OCI-LY1 (cell line): Measurements from ENCODE around the gene TNRC6A.

Experiments used
- H2AFZ ChIP-seq: fragments of 200-600 bp; sonication (generic), shearing (Covaris generic); 2 replicates; pipeline ENCODE4 v1.6.0; 2014; ENCODE audit warnings: antibody characterized with exemption, mild to moderate bottlenecking, low read length
- H3F3A ChIP-seq: fragments of 200-600 bp; sonication (generic), shearing (Covaris generic); 2 replicates; pipeline ENCODE4 v1.6.0; 2014; ENCODE audit warnings: mild to moderate bottlenecking, antibody characterized with exemption, low read length, moderate library complexity; ENCODE audit not compliant: insufficient read depth
- H3K27ac ChIP-seq: fragments of 200-600 bp; sonication (generic); 2 replicates; pipeline ENCODE4 v1.5.1; 2014; ENCODE audit warnings: low read length, mixed run types, mild to moderate bottlenecking, low read depth; ENCODE audit not compliant: poor library complexity, severe bottlenecking
- H3K27me3 ChIP-seq: fragments of 200-600 bp; sonication (generic); 2 replicates; pipeline ENCODE4 v1.6.0; 2014; ENCODE audit warnings: antibody characterized with exemption, mild to moderate bottlenecking, low read length, moderate library complexity; ENCODE audit not compliant: insufficient read depth
- H3K36me3 ChIP-seq: fragments of 200-600 bp; sonication (generic); 2 replicates; pipeline ENCODE4 v1.6.1; 2014; ENCODE audit warnings: mild to moderate bottlenecking, antibody characterized with exemption, low read length, moderate library complexity, mixed read lengths; ENCODE audit not compliant: insufficient read depth
- H3K4me1 ChIP-seq: fragments of 200-600 bp; sonication (generic); 2 replicates; pipeline ENCODE4 v1.5.1; 2014; ENCODE audit warnings: mild to moderate bottlenecking, low read length, moderate library complexity; ENCODE audit not compliant: insufficient read depth, severe bottlenecking
- H3K4me2 ChIP-seq: fragments of 200-600 bp; sonication (generic), shearing (Covaris generic); 2 replicates; pipeline ENCODE4 v1.6.1; 2014; ENCODE audit warnings: low read length
- H3K4me3 ChIP-seq: fragments of 200-600 bp; sonication (generic); 2 replicates; pipeline ENCODE4 v1.5.1; 2014; ENCODE audit warnings: low read length, low read depth, mild to moderate bottlenecking, mixed read lengths; ENCODE audit not compliant: poor library complexity, severe bottlenecking
- H3K79me2 ChIP-seq: fragments of 200-600 bp; shearing (Covaris generic); 2 replicates; pipeline ENCODE4 v1.6.1; 2016; ENCODE audit warnings: mixed run types, low read length, mixed read lengths; ENCODE audit not compliant: insufficient read depth
- H3K9ac ChIP-seq: fragments of 200-600 bp; sonication (generic), shearing (Covaris generic); 2 replicates; pipeline ENCODE4 v1.6.1; 2014; ENCODE audit warnings: mild to moderate bottlenecking, low read length, mixed read lengths
- H3K9me2 ChIP-seq: fragments of 200-600 bp; sonication (generic), shearing (Covaris generic); 2 replicates; pipeline ENCODE4 v1.6.1; 2014; ENCODE audit warnings: low read depth, mild to moderate bottlenecking, low read length, mixed read lengths
- H3K9me3 ChIP-seq: fragments of 200-600 bp; shearing (Covaris generic); 2 replicates; pipeline ENCODE4 v1.6.1; 2014; ENCODE audit warnings: low read length, mixed read lengths
- H4K20me1 ChIP-seq: fragments of 200-600 bp; sonication (generic), shearing (Covaris generic); 2 replicates; pipeline ENCODE4 v1.6.0; 2016; ENCODE audit warnings: mild to moderate bottlenecking, low read length; ENCODE audit not compliant: insufficient read depth
- CTCF ChIP-seq: fragments of 200-600 bp; sonication (generic), shearing (Covaris generic); IDR thresholded peaks from 2 replicates; pipeline ENCODE4 v1.5.1; 2017; ENCODE audit warnings: mild to moderate bottlenecking, antibody characterized with exemption, low read length, moderate library complexity, mixed read lengths
- EZH2 ChIP-seq: fragments of 200-600 bp; sonication (generic), shearing (Covaris generic); IDR thresholded peaks from 2 replicates; pipeline ENCODE4 v1.8.0; 2017; ENCODE audit warnings: borderline replicate concordance, mixed run types, mild to moderate bottlenecking, antibody characterized with exemption, low read length, moderate library complexity, mixed read lengths

Gene TNRC6A

GRCh38 chr16:24745391-24745790, 15.9 kb downstream of the TNRC6A start:
- H3K4me1 ChIP-seq: peaks cover 12% of the 10 kb centered on the region
- H3K9me3 ChIP-seq: no peaks in the 10 kb centered on the region
- no peak overlapping the region for H3K4me3 ChIP-seq
- no peak overlapping the region for H3K27ac ChIP-seq
- no peaks in the 10 kb centered on the region for H4K20me1 ChIP-seq
- TF ChIP-seq EZH2 (no peak), CTCF (no peak)
- no peaks in the 10 kb centered on the region for H3F3A ChIP-seq
- no peak overlapping the region for H3K4me2 ChIP-seq
- no peaks in the 10 kb centered on the region for H3K27me3 ChIP-seq
- H3K36me3 ChIP-seq: peaks cover 39% of the 10 kb centered on the region; the same call in 1 of the 2 replicates
- no peak overlapping the region for H2AFZ ChIP-seq
- no peaks in the 10 kb centered on the region for H3K9me2 ChIP-seq
- H3K9ac ChIP-seq: no peak overlapping the region
- peaks cover 98% of the 10 kb centered on the region for H3K79me2 ChIP-seq

- H3K9ac ChIP-seq: no peak overlapping the region
- H3K79me2 ChIP-seq: peaks cover 98% of the 10 kb centered on the region
- no peaks in the 10 kb centered on the region for H3K9me3 ChIP-seq
- H3F3A ChIP-seq: no peaks in the 10 kb centered on the region
- peaks cover 11% of the 10 kb centered on the region for H3K4me1 ChIP-seq
- no peak overlapping the region for H3K4me2 ChIP-seq
- no peaks in the 10 kb centered on the region for H4K20me1 ChIP-seq
- no peak overlapping the region for H3K4me3 ChIP-seq
- peaks cover 40% of the 10 kb centered on the region; the same call in 1 of the 2 replicates for H3K36me3 ChIP-seq
- H3K9me2 ChIP-seq: no peaks in the 10 kb centered on the region
- H3K27ac ChIP-seq: no peak overlapping the region
- H3K27me3 ChIP-seq: no peaks in the 10 kb centered on the region
- TF ChIP-seq EZH2 (no peak), CTCF (no peak)
- H2AFZ ChIP-seq: no peak overlapping the region
Measured at GRCh38 chr16:24745791-24746190, 16.3 kb downstream of the TNRC6A start.

- H3K9ac ChIP-seq: no peak overlapping the region
- no peak for TF ChIP-seq CTCF
- TF ChIP-seq EZH2: no peak
- H3K9me3 ChIP-seq: no peaks in the 10 kb centered on the region
- no peaks in the 10 kb centered on the region for H3K27me3 ChIP-seq
- peaks cover 39% of the 10 kb centered on the region; the same call in 1 of the 2 replicates for H3K36me3 ChIP-seq
- no peak overlapping the region for H3K4me3 ChIP-seq
- peaks cover 4% of the 10 kb centered on the region for H3K4me1 ChIP-seq
- no peak overlapping the region for H2AFZ ChIP-seq
- peaks cover 98% of the 10 kb centered on the region for H3K79me2 ChIP-seq
- H3K4me2 ChIP-seq: no peak overlapping the region
- H4K20me1 ChIP-seq: peaks cover 4% of the 10 kb centered on the region; the same call in 1 of the 2 replicates
- H3K27ac ChIP-seq: no peak overlapping the region
- H3K9me2 ChIP-seq: no peaks in the 10 kb centered on the region
- H3F3A ChIP-seq: no peaks in the 10 kb centered on the region
Measured at GRCh38 chr16:24747441-24747840, 18.0 kb downstream of the TNRC6A start.
